Stimulated activated CD8-positive, alpha-beta memory T cell treated with anti-CD3 and anti-CD28 coated beads, Interleukin-7, amount 100 ng/mL, for 48 hours (primary cell): ENCODE data around the gene PLCB3.

Experiments
- DNase-seq, 2 donors: peaks; one replicate each; pipeline ENCODE4 v3.0.0-alpha.2; 2020; ENCODE audit warnings: low read depth in 1 of 2; ENCODE audit errors: extremely low read depth in 1 of 2

Gene PLCB3

DNA sequence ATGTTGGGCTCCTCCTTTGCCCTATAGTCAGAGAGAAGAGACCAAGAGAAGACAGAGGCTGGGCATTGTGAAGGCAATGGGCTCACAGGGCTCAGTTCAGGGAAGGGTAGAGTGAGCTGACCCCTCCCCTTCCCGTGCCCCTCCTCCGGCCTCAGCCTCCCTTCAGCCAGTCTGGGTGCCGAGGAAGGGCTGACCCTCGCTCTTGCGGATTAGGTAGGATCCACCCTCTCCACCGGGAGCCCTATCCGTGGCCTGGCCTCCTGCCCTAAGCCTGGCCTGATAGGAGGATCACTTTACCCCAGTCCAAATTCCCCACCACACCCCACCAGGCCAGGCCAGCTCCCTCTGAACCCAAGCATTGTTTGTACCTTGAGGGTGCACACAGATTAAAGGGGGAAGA is 2.8 kb upstream of the PLCB3 start:
- DNase-seq: no peak

DNA sequence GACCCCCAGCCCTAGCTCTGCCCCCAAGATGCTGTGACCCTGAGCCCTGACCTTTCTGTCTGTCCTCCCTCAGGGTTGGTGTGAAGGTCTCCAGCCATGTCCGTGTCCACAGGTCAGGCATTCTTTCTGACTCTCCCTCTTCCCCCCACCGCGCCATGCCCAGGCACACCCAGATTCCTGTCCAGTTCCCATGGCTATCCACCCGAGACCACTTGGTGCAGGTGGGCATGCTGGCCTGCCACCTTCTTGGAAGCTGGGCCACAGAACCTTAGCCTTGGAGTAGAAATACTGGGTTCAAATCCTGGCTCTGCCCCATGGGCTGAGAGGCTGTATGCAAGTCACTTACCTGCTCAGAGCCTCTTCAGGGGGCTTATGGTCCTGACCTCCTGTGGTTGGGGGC is 2.3 kb upstream of the PLCB3 start:
- no peak for DNase-seq

DNA sequence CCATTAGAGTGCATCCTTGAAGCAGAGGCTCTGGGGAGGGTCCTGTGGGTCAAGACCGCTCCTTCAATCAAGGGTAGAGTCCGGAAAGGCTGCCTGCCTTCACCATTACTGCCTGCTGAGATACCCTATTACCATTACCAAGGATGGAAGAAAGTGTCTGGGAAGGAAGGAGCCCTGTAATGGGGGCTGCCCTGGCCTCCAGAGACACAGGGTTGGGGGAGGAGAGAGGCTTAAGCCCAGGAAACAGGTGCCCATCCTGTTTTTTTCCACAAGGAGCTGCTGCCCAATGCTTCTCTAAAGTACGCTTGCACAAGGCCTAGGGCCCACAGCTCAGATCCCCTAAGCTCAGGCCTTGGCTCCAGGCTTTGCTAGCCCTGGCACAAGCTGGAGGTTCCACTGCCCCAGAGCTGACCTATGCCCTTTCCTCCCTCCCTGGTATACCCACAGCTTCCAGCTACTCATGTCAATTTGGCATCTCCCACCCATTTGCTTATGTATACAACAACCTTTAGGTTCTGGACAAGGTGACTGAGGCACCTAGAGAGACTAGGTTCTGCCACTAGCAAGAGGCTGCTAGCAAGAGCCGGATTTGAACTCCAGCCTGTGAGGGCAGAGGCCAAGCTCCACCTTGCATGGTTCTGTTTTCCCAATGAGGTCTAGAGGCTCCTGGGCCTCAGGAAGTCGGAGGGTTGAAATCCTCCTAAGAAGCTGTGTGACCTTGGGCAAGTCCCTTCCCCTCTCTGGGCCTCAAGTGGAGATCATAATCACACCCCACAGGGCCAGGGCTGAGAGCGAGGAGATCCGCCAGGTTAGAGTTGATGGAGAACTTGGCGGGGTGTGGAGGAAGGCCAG is 1.5 kb upstream of the PLCB3 start:
- no peak for DNase-seq

DNA sequence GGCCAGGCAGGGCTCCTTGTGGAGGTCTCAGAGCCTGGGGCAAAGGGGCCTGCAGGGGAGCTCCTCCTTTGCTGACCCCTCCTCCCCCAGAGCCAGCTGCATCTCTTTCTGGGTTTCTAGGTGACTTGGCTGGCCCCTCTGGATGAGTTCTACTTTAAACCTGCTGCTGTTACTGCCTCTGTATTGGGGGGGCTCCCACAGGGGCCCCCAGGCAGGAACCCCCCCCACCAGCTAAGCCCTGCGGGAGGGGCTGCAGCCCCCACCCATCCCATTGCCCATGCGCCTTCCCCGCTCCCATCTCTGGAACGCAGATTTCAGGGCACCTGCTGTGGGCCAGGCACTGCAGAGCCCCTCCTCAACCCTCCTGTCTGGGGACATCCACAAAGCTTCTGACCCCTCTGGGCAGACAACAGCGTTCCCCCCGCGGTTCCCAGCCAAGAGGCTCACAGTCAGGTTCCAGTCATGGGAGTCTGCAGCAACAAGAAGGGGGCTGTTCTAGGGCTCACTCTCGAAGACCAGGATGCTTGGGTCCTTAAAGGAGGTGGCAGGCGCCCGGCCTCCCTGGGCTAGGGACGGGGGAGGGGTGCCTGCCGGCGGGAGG is 815 bp upstream of the PLCB3 start:
- no peak for DNase-seq

DNA sequence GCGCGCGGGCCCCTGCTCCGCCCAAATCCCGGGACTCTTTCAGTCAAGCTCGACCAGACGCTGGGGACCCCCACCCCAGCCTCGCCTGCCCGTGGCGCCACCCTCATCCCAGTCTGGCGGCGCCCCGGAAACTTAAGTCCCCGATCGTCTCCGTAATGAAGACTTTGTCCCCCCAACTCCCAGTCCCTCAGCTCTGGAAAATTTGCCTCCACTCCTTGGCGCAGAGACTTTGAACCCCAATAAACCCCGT is 348 bp downstream of the PLCB3 start:
- no peak for DNase-seq

DNA sequence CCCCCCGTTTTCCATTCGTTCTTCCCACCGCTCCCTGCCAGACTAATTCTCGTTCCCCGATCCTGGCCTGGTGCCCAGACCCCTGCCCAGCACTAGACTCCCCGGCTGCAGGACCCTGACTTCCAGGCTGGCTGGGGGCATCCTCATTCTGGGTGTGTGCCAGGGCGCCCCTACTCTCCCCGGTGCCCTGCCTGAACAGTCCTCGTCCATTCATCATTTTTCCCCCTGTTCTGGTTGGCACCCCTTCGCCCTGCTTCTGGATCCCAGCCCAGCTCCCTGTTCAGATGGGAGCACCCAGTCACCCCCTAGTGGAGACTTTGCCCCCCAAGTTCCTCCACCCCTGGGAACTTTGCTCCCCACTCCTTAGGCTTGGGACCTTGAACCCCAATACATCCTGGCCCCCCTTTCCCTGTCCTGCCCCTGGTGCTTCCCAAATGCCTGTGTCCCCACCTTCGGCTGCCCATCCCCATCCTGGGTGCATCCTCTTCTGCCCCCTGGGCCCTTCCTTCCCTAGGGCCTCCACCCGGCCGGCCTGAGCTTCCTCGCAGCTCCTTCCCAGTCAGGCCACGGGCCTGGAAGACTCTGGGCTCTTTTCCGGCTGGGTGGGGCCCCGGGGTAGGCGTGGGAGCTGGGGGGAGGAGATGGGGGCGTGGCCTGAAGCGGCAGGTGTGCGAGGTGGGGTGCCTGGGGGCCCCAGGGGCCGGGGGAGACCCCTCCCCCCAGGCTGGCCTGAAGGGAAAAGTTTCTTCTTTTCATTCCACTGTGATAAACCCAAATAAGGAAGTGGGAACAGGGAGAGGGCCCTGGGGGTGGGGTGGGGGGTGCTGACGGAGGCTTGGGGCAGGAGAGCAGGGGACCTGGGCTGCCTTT is 908 bp downstream of the PLCB3 start:
- no peak for DNase-seq

DNA sequence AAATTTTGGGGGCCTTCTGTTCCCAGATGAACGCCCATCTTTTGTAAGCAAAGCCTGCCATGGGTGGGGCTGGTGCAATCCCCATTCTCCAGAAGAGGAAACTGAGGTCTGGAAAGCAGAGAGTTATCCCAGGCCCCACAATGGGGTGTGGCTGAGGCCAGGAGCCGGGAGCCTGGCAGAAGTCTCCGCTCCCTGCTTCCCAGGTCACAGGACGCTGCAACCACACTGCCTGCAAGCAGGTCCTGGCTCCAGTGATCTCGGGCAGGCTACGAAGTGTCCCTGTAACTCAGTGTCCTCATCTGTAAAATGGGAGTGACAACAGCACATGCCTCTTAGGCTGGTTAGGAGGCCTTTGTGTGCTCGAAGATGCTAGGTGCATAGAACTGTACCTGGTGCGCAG is 1.7 kb downstream of the PLCB3 start:
- DNase-seq: no peak

DNA sequence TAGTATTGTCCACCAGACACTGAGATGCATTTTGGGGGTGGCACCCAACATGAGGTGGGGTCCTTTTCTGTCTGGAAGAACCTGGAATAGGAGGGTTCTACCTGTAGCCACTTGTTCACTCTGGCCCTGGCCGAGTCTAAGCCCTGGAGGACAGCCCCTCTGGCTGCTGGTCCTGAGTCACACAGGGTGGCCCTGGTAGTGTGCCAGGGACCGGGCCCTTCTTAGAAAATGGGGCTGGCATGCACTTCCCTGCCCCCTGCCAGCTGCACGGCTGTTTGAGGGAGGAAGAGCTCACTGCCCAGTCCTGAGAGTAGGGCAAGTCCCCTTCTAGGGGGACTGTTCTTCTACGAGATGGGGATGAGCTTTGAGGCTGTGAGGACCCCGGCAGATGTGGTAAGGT is 2.2 kb downstream of the PLCB3 start:
- DNase-seq: no peak

DNA sequence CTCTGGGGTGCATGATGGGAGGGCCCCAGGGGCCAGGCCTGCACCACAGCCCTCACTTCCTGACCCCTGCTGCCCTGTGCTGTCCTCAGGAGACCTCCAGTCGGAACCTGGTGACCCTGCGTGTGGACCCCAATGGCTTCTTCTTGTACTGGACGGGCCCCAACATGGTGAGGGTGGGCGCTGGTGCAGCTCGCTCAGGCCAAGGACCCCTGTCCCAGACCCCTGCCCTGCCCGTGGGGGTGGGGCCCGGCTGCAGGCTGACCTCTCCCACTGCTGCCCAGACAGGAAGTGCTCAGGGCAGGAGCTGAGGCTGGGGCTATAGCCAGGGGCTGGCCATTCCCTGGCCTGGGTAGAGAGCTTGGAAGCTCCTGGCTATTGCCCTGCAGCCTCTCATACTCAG is 3.0 kb downstream of the PLCB3 start:
- no peak for DNase-seq

DNA sequence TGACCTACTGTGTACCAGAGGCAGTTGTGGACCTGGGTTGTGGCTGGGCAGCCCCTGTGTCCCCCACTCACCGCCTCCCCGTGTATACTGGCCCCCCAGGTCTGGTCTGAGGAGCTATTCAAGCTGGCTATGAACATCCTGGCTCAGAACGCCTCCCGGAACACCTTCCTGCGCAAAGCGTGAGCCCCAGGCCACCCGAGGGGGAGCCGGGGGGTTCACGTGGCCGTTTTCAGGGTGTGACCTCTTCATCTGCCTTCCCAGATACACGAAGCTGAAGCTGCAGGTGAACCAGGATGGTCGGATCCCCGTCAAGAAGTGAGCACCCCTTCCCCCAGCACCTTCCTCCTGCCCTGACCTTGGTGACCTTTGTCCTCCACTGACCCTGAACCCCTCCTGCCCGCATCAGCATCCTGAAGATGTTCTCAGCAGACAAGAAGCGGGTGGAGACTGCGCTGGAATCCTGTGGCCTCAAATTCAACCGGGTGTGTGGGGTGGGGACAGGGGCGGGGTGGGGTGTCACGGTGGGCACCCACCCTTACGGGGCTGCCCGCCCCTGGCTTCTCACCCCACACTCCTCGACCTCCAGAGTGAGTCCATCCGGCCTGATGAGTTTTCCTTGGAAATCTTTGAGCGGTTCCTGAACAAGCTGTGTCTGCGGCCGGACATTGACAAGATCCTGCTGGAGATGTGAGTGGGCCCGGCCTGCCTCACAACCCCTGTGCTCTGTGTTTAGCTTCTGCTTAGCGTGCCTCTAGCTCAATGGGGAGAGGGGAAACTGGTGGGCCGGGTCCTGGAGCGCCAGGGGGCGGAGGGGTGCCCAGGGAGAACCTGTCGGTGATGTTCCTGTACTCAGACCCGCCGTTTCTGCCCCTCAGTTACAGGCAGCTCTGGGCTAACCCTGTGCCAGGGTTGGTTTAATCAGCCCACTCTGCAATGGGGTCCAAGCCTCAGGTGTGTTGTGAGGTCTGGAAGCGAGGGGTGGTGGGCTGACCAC is 4.1 kb downstream of the PLCB3 start:
- no peak for DNase-seq

DNA sequence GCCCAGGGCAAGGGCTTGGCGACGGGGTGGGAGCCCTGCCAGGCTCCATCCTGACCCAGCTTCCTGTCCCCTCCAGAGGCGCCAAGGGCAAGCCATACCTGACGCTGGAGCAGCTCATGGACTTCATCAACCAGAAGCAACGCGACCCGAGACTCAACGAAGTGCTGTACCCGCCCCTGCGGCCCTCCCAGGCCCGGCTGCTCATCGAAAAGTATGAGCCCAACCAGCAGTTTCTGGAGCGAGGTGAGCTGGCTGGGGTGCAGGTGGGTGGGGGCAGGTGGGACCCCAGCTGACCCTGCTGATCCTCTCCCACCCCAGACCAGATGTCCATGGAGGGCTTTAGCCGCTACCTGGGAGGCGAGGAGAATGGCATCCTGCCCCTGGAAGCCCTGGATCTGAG is 5.0 kb downstream of the PLCB3 start:
- no peak for DNase-seq

DNA sequence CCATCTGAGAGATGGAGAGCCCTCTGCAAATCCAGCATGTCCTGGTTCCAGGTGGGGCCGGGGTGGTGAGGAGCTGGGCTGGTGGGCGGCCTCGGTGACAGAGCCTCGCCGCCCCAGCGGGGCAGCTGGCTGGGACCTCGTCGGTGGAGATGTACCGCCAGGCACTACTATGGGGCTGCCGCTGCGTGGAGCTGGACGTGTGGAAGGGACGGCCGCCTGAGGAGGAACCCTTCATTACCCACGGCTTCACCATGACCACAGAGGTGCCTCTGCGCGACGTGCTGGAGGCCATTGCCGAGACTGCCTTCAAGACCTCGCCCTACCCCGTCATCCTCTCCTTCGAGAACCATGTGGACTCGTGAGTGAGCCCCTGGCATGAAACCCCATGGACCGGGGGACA is 7.0 kb downstream of the PLCB3 start:
- DNase-seq: no peak

DNA sequence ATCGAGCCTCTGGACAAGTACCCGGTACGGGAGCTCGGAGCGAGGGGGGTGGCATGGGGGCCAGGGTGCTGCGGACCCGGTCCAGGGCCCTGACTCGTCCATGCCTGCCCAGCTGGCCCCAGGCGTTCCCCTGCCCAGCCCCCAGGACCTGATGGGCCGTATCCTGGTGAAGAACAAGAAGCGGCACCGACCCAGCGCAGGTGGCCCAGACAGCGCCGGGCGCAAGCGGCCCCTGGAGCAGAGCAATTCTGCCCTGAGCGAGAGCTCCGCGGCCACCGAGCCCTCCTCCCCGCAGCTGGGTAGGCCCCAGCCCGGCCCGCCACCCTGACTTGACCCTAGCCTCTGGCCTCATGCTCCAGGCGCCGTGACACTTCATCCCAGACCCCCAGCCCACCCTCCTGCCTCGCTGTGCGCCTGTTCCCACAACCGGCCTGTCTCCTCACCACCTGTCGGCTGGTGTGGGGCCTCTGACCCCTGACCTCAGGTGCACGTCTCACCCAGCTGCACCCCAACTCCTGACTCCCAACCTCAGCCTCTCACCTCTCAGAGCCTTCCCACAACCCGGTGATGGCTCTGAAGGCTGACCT is 7.7 kb downstream of the PLCB3 start:
- DNase-seq: no peak

DNA sequence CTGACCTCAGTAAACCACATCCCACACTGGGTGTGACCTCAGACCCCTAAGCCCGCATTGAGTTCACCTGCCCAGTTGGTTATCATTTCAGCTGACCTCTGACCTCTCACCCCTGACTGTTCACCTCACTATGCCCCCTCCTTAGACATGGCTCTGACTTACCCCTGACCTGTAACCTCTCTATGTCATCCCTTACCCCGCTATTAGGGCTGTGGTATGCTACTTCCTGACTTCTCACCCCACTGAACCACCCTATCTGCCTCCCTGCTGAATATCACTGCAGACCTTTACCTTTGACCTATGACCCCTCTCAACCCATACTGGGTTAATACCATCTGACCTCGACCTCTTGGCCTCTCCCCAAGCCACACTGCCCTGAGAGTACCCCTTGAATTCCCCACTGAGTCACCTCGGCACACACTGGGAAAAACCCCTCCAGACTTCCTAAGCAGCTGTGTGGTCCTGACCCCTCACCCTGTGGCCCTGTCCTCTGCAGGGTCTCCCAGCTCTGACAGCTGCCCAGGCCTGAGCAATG is 8.3 kb downstream of the PLCB3 start:
- no peak for DNase-seq

DNA sequence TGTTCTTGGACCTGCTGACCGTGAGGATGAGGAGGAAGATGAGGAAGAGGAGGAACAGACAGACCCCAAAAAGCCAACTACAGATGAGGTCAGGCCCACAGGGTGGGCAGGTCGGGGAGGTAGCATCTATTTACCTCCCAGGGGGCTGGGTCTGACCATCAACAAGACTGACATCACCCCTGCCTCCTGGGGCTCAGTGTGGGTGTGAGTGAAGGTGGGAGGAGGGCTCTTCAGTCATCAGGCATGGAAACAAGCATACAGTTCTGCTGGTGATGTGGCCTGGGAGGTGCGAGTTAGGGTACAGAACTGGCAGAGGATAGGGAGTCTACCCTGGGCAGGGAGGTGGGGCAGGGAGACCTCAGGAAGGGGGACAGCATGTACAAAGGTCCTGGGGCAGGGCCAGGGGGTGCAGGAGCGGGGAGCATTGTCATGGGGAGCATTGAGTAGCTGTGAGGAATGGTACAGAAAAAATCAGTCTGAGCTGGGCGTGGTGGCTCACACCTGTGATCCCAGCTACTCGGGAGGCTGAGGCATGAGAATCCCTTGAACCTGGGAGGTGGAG is 8.9 kb downstream of the PLCB3 start:
- DNase-seq: no peak

DNA sequence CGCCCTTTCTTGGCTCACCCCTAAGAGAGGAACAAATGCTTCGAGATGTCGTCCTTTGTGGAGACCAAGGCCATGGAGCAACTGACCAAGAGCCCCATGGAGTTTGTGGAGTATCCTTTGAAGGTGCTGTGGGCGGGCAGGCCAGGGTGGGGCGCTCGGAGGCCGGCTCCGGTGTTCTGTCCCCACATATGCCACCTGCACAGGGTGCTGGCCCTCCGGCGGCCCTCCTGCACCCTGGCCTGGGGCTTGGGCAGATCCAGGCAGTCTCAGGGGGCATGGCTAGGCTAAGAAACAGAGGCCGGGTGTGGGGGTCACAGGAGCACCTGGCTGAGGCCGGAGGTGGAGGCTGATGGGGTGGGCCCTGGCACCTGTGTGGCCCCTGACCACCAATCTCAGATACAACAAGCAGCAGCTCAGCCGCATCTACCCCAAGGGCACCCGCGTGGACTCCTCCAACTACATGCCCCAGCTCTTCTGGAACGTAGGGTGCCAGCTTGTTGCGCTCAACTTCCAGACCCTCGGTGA is 10.3 kb downstream of the PLCB3 start:
- no peak for DNase-seq

DNA sequence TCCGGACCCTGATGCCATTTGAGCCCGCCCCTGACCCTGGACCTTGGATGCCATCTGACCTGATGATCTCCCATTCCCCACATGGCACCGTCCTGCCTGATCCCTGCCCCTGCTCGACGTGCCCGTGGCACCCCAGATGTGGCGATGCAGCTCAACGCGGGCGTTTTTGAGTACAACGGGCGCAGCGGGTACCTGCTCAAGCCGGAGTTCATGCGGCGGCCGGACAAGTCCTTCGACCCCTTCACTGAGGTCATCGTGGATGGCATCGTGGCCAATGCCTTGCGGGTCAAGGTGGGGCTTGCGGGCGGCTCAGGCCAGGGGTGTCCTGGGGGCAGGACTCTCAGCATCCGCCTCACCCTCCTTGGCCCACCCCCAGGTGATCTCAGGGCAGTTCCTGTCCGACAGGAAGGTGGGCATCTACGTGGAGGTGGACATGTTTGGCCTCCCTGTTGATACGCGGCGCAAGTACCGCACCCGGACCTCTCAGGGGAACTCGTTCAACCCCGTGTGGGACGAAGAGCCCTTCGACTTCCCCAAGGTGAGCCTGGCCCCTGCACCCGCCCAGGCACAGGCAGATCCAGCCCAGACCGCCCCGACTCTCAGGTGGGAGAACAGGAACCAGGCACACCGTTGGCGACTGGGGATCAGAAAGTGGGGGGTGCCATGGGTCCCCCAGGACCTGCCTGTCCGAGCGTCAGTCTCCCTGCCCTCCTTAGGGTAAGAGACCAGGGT is 11.1 kb downstream of the PLCB3 start:
- no peak for DNase-seq

DNA sequence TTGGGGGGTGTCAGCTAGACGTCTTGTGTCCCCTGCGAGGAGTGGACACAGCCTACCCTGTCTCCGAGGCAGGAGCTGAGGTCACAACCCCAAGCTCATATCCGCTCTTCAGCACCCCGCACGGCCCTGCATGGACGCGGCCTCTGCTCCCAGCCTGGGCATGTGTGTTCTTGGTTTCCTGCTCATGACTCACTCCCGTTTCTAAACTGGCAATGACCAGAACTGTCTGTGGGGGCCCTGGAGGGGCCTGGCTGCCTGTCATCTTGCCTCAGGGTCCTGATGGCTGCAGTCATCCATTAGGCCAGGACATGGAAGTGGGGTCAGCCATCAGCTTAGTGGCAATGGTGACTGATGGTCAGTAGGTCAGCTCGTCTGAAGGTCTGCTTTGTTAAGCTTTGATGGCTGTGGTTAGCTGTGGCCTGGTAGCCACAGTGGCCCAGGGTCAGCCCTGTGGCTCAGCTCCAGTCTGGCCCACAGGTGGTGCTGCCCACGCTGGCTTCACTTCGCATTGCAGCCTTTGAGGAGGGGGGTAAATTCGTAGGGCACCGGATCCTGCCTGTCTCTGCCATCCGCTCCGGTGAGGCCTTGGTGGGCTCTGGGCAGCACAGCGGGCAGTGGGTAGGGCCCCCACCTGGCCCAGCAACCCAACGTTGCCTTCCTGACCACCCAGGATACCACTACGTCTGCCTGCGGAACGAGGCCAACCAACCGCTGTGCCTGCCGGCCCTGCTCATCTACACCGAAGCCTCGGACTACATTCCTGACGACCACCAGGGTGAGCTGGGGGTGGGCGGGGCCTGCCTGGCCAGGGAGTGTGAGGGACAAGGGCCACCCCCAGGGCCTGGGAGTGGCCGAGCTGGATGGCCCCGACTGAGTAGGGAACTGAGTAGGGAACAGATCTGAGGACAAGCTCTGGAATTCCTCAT is 12.0 kb downstream of the PLCB3 start:
- DNase-seq: no peak
